HG03342 (cell line): ENCODE data around the gene PPP2R2C.

ENCODE experiments used
- ATAC-seq: cut with Tn5 transposase; IDR thresholded peaks from one replicate; pipeline ENCODE4 v1.9.1; 2021; ENCODE audit warnings: mild to moderate bottlenecking, moderate library complexity; ENCODE audit not compliant: unreplicated experiment

Gene PPP2R2C

DNA sequence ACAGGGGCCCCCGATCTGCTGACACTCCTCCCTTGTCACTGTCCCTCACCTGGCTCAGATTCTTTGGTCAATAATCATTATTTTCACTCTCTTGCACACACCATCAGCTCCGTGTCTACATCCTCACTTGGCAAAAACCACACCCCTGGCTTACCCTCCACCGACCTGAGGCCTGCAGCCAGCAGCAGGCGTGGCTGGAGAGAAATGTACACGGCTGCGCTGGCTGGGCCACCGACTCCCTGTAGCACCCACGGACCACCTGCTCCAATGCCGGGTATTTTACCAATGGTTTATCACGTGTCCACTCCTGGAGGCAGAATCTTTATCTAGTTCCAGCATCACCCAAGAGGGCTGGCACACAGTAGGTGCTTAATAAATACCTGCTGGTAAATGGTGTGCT, 104.3 kb downstream of the PPP2R2C start:
- no peak for ATAC-seq

DNA sequence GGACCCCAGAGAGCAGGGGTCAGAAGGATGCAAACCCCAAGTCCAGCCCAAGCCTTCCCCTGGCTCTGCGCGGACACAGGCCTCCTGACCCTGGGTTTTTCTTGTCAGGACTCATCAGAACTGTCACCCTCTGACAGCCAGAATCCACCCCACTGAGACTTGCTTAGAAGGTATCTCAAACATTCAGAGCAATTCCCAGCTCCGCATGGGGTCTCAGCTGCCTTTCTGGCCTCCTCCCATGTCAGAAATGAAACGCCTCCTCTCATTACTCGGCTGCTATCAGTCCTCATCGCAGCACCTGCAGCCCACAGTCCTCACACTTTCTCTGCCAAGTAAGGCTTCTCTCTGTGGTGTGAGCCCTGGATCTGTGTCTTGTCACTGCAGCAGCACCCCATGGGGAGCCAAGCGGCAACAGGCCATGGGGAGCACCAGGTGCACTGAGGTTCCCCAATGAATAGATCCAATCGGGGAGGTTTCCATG, 105.0 kb downstream of the PPP2R2C start:
- ATAC-seq = no peak

DNA sequence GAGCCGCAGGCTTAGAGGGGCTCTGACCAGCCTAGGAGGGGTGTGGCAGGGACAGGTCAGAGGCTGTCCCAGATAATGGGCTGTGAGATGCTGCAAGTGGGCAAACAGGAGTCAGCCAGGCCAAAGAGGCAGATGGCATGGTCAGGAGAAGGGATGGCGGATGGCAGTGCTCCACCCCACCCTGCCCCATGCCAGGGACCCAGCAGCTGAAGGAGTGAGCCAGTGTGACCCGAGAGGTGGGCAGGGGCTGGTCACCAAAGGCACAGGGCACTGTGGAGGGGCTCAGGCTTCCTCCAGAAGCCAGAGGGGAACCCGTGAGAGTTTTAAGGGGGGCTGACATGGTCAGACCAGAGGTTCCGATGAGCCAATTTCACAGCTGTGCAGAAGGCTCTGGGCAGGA, 105.8 kb downstream of the PPP2R2C start:
- ATAC-seq = no peak

DNA sequence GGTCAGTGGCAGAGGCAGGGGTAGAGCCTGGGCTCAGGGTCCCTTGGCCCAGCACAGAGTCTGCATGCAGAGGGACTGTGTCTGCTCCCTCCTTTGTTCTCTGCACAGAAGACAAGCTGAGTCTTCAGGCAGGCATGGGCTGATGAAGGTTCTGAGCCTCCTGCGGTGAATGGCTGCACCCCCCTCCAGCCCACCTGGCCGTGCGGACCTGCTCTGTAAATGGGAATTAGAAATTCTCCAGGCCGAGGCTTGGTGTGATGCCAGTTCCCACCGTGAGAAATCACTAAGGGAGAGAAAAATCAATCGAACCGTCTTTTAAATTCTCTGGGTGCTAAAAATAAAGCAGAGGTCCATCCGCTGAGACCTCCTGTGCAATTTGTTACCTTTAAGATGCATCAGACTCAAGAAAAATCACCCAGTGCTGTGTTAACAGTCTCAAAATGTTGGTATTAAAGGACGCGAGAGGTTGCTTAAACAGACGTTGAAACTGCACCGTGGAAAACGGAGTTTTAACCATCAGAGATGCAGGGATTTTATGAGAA, 106.8 kb downstream of the PPP2R2C start:
- no peak for ATAC-seq

- ATAC-seq = no peak
Measured at GRCh38 chr4:6364581-6364980, 107.8 kb downstream of the PPP2R2C start.

- ATAC-seq = no peak
Measured at GRCh38 chr4:6364146-6364545, 108.3 kb downstream of the PPP2R2C start.

GRCh38 chr4:6362896-6363295, 109.5 kb downstream of the PPP2R2C start:
- ATAC-seq = no peak

GRCh38 chr4:6362243-6362885, 110.0 kb downstream of the PPP2R2C start:
- no peak for ATAC-seq

DNA sequence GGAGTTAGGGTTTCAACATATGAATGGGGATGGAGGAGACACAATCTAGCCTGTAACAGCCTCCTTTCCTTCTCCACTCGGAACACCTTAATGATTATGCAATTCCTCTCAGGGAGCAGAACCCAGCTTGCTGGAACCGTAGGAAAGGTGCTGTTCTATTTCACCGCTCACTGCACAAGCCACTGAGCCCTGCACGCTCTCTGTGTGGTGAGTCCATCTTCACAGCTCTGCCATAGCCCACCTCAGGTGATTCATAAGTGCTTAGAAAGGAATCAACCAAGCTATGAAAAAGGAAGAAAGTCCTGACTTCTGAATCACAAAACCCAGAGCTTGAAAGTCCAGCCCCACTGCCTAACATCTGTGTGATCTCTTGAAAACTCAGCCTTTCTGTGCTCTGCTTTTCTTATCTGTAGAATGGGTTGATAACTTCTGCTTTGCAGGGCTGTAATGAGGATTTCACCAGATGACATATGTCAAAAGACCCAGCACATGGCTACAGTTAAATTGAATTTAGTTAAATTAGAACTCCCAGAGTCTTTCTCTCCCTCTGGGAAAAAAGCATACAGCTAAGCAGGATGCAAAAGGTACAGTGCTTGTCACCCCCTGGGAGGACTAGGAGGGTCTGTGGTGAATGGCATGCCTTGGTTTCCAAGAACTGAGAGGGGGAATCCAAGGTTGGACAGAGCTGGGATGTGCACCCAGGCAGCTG, 111.2 kb downstream of the PPP2R2C start:
- ATAC-seq = no peak

DNA sequence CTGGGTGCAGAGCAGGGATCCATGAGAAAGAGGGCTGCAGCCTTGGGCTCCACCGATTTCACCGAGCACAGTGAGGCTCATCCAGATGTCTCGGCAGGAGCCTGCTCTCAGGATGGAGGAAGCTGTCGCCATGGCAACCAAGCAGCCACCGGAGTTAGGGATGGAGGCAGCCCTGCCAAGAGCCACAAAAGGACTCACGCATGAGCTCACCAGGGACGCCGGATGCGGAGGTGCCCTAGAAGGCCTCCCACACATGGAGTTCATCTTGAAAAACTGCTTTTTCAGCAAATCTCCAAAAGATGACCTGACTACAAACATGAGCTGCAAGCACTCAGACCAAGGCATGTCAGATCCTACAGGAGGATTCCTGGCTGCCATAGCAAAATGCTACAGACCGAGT, 112.0 kb downstream of the PPP2R2C start:
- ATAC-seq = no peak

- ATAC-seq = no peak
Measured at GRCh38 chr4:6359536-6360308, 112.7 kb downstream of the PPP2R2C start.

GRCh38 chr4:6357476-6357875, 114.9 kb downstream of the PPP2R2C start:
- no peak for ATAC-seq

GRCh38 chr4:6356076-6356560, 116.3 kb downstream of the PPP2R2C start:
- no peak for ATAC-seq

DNA sequence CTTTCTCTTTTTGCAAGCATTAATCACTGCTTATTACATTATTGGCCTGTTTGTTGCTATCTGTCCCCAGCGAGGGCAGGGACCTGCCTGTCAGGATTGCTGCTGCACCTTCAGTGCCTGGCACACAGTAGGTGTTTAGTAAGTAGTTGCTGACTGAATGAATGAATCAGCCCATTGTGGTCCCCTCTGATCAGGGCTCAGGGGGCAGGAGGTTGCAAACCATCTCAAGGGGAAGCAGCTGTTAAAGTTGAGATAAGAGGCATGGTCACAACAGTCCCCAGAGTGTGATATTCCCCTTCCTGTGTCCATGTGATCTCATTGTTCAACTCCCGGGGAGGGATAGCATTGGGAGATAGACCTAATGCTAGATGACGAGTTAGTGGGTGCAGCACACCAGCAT, 117.4 kb downstream of the PPP2R2C start:
- ATAC-seq = no peak

DNA sequence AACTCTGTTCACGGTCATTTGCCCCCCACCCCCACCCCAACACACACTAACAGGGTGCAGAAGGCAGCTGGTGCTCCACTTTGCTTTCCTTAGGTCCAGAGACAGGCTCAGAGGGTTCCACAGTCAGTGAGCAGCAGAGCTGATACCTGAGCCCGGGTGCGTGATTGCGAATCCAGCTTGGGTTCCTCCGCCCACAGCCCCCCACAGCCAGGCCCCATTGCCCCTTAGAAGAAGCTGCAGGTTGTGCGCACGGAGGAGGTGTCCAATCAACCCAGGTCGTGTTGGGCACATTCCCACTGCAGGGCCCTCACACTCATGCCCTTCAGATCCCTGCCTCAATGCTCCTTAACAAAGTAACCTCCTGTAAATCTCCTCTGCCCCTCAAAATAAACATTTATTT, 117.8 kb downstream of the PPP2R2C start:
- ATAC-seq = no peak

DNA sequence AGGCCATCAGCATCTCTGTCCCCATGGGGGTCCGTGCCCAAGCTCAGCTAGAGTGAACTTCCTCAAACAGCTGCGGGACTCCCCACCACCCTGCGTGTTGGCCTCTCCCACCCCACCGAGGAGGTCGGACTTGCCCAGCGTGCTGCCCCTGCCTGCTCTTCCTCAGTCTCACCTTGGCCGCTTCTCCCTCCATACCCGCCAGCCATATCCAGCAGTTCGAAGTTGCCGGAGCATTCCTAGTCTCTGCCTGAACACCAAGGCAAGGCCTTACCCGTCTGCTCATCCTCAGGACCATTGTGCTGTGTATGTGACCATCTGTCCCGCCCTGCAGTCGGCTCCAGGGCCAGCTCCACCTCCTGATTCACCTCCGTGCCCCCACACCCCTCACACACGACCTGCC, 118.3 kb downstream of the PPP2R2C start:
- ATAC-seq = no peak

DNA sequence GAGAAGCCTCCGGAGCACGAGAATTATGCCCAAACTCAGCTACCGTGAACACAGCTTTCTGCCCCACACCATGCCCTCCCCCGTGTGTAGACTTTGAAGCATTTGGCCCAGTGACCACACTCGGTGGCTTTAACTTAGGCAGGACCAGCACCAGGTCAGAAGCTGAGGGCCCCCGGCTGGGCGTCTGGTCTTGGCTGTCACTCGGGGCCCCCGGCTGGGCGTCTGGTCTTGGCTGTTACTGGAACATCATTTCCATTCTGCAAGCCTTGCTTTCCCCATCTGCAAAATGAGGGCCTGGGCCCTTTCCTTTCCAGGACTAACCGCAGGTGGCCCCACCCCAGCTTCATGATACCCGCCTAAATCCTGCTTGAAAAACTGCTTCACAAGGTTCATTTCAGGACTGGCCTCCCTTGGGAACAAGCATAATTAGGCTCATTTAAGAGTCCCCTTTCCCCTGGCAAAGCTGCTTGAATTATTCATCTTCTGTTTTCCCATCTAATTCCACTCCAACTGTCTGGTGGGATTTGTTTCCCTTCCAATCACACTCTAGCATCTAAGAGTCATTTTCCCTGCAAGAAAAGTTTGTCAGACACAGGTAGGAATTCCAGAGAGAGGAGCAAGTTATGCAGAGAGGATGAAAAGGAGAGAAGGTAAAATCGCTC, 120.3 kb downstream of the PPP2R2C start:
- no peak for ATAC-seq

DNA sequence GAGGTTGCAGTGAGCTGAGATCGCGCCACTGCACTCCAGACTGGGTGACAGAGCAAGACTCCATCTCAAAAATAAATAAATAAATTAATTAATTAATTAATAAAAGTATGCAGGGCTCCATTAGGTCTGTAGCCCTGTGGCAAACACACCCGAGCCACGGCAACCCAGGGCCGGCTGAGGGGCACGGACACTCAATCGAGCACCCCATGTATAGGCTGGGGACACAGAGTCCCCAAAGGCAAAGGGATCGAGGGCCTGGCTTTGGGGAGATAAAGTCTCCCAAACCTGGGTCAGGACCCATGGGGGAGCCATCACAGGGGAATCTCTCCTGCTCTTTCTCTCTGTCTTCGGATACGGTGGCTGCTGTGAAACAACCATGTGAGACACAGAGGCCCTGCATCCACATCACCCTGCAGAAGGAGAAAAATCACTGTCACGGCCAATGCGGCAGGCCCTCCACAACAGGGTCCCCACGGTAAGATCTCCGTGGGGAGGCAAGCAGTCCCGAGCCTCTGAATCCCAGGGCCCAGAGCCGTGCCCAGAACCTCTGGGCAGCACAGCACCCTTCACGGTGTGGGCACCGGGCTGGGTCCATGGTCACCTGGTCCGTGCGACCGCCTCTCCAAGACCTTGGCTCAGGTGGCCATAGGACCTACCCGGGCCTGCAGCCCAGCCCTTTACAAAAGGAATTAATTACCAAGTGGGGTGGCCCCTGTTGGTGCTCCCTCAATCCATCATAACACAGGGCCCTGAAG, 121.0 kb downstream of the PPP2R2C start:
- ATAC-seq = no peak

DNA sequence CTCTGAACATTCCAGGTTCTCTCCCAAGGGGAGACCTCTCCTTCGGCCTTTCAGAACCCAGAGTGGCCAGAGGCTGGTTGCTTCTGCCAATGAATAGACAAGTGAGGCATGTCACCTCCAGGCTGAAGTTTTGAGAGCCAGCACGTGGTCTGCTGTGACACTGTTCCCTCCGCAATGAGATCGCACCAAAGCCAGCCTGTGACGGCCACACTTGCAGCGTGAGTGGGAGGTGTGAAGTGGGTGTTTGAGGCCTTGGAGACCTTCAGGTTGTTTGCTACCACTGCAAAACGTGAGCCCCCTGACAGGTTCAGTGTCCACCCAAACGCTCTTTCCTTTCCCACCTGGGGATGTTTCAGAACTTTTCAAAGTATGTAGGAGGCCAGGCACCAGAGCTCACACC, 121.8 kb downstream of the PPP2R2C start:
- no peak for ATAC-seq

DNA sequence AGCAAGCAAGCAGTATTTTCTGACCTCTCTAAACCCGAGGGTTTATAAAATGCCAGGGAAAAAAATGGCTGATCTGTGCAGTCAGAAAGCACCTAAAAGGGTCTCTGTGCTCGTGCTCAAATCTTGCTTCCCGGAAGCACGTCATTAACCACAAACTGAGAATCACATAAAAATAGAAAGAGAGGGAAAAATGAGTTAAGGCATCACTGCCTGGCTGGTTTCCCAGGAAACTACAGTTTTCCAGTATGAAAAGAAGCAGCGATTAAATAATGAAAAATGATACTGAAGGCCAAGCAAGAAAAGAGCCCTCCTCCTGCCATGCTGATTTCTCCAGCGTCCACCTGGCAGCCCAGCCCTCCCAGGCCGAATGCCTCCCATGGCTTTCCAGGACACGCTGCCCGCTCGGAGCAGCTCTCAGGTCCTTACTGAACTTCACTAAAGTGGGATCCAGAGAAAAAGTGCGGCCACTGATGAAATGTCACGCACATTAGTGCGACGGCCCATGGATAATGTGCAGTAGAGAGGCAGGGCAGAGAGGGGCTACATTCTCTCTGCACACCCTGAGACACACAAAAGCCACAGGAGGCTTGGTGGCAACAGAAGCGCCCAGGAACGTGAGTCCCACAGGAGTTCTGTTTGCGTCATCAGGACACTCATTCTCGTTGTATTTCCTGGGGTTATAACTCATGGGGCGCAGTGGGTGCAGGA, 122.4 kb downstream of the PPP2R2C start:
- ATAC-seq = no peak
